HL-60/S4 (cell line): Measurements from ENCODE around the gene LAPTM5.

Experiments used
- in situ Hi-C: fragments of 300-500 bp; cut with MboI; formaldehyde crosslinking; loops from 2 replicates; pipeline ENCODE4 v1.14.3; 2022; ENCODE audit warnings: low sequenced_read_pairs

Gene LAPTM5

DNA sequence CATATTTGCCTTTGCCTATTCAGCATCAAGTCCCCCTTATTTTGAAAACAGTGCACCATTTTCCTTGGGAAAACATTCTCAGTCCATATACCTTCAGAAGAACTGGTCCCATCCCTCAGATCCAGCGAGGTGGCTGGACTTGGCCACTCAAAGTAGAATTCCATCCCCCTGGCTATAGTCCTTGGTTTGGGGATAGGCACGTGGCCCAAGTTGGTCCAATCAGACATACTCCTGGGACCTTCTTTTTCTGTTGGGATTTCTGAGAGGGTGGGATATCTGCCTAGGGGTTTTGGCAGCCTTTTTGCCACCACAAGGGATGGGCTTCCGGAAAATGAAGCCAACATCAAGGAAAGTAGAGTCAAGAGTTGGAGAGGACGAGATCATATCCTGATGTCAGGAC is 23.5 kb downstream of the LAPTM5 start:
- in situ Hi-C loops: no loop called here

- in situ Hi-C loops: no loop called here
These were observed 24.1 kb downstream of the LAPTM5 start for GRCh38 chr1:30733493-30733892.

DNA sequence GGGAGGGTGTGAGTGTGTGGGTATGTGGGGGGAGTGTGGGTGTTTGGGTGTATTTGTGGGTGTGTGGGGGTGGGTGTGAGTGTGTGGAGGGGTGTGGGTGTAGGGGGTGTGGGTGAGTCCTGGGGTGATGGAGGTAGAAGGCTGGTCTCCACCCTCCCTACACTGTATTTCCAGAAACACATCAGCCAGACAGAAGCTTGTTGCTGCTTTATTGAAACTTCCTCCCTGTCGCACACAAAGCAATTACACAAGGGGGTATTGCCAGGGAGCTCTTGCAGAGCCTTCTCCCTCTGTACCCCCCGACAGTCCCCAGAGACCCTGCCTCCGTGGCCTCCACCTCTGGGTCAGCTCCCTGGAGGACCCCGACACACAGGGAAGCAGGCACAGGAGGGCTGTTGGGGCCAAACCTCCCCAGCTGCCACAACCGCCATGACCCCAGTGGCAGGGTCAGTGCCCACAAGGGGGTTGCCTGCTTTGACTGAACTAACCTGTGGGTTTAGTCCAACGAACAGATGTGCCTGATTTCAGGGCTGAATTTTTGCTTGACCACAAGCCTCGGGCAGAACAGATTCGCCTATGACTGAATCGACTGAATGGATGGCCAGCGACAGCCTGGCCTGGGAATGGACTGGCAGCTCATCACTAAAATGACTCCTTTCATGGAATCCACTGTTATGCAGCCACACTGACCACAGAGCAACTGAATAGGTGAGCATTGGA is 25.1 kb downstream of the LAPTM5 start:
- in situ Hi-C loops: no loop called here

DNA sequence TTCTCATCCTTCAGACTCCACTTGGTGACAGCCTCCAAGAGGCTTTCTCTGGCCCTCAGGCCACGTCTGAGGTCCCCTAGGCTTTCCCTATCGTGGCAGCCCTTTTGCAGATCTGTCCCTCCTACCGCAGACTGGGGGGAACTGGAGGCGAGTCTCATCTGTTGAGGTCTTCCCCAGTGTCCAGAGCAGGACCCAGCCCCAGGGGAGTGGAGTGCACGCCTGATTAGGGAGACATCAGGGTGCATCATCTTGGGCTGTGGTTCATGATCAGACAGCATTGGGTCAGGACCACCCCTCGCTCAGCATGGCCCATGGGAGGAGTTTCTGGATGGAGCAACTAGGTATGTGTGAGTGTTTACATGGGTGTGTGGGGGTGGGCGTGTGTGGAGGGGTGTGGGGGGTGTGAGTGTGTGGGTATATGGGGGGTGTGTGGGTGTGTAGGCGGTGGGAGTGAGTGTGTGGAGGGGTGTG is 25.7 kb downstream of the LAPTM5 start:
- in situ Hi-C loops: no loop called here

DNA sequence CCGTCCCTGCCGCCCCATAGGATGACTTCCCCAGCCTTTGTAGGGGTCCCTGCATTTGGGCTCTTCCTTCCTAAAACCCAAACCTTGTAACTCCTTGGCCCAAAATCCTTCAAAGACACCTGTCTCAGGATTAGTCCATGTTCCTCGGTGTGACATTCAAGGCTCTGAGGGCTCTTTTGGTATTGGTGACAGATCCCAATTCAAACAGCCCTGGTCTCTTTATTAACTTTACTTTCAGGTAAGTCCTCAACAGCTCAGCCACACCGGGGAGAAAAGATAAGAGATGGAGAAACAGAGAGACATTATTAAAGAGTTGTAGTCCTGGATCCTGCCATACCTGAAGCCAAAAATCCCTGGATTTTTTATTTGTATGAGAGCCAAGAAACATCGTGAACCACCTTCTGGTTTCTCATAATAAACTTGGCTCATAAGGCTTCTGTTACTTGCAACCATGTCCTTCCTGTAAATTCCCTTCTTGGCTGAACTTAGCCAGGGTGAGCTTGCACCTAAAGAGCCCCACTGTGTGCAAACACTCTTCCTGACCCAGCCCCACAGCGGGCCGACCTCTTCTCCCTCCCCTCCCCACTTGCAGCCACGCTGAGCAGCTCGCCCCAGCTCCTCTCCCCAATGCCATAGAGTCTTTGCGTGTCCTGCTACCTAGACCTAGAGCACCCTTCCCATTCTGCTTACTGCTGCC is 26.3 kb downstream of the LAPTM5 start:
- in situ Hi-C loops: no loop called here

DNA sequence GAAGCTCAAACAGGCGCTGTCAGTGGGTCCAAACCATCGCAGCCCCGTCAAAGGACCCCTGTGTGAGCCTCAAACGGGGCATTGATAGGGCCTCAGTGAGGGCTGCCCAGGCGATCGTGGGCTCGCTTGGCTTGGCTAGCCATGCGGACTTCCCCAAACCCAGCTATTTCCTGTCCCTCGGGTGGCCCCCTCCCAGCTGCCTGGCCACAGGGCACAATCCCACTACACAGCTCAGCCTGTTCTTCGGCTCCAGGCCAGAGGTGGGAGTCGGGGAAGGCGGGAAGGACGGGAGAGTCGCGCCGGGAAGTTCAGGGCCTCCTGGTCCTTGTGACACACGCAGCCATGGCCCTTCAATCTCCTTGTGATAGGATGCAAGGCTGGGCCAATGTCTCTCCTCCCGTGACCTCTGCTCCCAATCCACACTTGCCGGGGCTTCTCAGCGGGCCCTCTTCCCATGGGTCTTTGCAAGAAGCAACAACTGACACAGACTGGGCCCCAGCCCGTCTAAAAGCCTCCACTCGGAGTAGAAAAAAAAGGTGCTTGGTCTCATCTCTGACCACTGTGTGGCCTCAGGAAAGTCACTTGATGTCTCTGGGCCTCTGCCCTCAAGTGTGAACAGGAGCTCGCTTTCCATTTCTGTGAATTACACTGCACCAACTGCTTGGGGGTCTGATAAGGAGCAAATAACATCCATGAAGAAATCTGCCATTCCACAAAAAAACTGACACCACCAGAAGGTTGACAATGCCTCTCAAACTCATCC is 27.0 kb downstream of the LAPTM5 start:
- in situ Hi-C loops: no loop called here

DNA sequence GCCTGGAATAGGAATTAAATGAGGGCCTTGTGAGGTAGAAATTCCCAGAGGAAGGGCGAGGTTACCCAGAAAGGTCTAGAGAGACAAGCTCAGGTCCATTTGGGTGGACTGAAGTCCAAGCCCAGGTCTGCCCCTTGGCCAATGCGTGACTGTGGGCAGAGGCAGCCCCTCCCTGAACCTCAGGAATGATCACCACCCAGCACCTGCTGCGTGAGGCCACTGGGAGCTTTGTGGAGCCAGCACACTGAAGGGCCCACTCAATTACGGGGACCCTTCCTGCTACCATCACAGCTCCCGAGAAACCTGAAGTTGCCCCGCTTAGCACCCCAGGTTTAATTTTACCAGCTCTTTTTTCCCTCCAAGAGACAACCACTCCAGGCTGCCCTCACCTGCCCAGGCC is 27.7 kb downstream of the LAPTM5 start:
- in situ Hi-C loops: loop anchor here (5.0 kb wide), 1 partner anchor 52 kb away; no protein-coding TSS in a partner anchor

- in situ Hi-C loops: loop anchor here (5.0 kb wide), 1 partner anchor 53 kb away; no protein-coding TSS in a partner anchor
These were observed 28.5 kb downstream of the LAPTM5 start for GRCh38 chr1:30728832-30729638.

DNA sequence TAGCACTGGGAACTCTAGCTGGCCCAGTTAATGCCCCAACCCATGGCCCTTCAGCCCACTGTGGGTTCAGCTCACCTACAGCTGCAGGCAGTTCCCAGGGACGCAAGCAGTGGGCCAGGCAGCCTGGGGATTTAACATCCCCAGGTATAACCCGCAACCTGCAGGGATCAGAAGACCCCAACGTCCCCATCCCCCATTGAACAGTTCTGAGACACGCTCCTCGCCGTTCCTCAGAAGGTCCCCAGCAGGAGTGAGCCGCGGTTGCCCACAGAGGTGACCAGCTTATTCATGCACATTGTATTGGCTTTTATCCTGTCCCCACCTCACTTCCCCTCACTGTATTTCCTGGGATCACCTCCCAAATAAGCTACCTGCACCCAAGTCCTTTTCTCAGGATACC is 29.2 kb downstream of the LAPTM5 start:
- in situ Hi-C loops: loop anchor here (5.0 kb wide), 1 partner anchor 54 kb away; no protein-coding TSS in a partner anchor

DNA sequence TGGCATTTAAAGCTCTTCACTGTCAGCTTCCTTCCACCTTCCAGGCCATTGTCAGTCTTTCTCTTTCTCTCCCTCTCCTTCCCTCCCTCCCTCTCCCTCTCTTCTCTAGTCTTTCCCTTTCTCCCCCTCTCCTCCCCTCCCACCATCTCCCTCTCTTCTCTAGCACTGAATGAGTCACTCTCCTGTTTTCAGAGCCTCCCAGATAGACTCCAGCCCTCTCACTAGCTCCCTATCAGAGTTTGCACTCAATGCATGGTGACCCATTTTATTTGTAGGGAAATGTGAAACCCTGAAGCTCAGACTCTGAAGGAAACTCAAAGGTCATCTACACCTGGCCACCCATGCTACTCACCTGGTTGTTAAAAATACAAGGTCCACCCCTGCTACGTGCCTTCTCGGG is 29.8 kb downstream of the LAPTM5 start:
- in situ Hi-C loops: loop anchor here (5.0 kb wide), 1 partner anchor 54 kb away; no protein-coding TSS in a partner anchor

- in situ Hi-C loops: loop anchor here (5.0 kb wide), 1 partner anchor 55 kb away; no protein-coding TSS in a partner anchor
These were observed 30.5 kb downstream of the LAPTM5 start for GRCh38 chr1:30726773-30727684.

DNA sequence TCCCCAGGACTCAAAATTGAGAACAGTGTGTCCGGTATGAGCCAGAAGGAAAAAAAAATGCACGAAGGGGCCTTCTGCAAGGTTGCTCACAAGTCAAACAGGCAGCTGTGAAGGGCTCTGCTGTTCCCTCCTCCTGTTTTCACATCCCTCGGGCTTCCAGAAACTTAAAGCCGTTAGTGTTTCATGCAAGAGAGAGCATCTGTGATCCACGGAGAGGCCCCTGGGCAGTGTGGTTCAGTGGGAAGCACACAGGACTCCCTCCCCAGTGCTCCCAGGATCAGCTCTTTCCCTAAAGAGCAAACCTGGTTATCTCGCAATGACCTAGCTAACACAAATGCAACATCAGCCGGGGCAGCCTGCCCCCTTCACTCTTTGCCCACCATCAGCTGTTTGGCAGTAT is 31.3 kb downstream of the LAPTM5 start:
- in situ Hi-C loops: loop anchor here (5.0 kb wide), 1 partner anchor 56 kb away; no protein-coding TSS in a partner anchor

DNA sequence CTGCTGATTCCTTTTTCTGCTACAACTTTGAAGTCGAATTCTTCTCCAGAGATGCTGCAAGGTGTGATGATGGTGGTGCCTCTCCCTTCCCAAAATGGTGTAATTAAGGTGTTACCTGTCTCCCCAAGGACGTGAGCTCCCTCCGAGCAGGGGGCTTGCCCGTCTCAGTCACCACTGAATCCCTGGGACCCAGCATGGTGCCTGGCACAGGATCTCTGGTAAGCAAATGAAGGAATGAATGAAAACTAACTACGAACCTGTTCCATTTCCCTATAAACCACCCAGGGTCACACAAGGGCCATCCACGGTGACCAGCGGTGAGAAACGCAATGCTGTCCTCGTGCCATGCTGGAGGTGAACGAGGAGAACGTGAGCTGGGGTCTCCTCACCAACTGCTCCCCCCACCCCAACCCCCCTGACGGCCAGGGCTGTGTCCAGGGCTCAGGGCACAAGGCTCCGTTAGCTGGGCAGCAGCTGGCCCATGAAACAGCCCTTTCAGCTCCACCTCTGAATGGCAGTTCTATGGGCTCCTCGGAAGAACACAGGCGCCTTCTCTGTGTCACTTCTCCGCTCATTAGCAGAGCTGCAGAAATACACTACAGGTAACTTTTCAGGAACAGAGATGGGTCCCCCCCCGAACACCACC is 32.0 kb downstream of the LAPTM5 start:
- in situ Hi-C loops: loop anchor here (5.0 kb wide), 1 partner anchor 57 kb away; no protein-coding TSS in a partner anchor

- in situ Hi-C loops: loop anchor here (5.0 to 25.0 kb wide), 3 partner anchors 37 to 1488 kb away; partner anchors contain the start of genes MECR and PTPRU
These were observed 32.7 kb downstream of the LAPTM5 start for GRCh38 chr1:30724655-30725421.

DNA sequence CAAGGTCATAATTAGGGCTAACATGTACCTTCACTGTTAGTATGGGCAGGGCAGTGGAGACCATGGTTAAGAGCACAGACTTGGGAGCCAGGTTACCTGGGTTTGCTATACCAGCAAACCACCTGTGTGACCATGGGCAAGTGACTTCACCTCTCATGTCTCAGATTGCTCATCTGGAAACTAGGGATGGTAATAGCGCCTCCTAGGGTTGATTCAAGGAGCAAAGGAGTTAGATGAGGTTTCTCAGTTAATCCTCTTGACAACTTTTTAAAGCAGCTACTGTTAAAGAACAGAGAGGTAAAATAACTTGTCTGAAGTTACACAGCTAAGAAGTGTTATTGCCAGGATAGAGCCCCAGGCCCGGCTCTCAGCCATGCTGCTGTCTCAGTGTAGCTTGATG is 33.4 kb downstream of the LAPTM5 start:
- in situ Hi-C loops: loop anchor here (5.0 to 25.0 kb wide), 2 partner anchors 38 to 1487 kb away; partner anchors contain the start of genes MECR and PTPRU

DNA sequence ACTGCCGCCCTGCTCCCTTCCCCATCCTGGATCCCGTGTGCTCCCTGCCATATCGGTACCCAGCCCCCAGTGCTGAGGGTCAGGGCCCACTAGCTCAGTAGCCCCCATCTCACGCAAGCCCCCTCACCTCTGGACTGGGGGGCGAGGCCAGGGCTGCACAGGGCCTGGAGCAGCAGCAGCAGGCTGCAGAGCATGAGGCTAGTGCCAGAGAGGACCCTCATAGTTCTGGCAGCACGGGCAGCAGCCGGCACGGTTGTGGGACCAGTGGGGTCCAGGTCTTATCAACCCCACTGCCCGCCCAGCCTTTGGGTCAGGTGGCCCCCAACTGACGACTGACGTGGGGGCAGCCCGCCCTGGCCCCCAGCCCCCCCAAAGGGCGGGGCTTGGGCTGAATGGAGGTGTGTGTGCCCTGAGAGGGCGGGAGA is 34.2 kb downstream of the LAPTM5 start, which contains the start of gene MATN1:
MATN1 (minus strand) TSS at position 255 of the 425 bp plus-strand sequence; CDS start at position 221, 34 bp downstream.
- in situ Hi-C loops: loop anchor here (5.0 to 25.0 kb wide), 2 partner anchors 39 to 1486 kb away; partner anchors contain the start of genes MECR and PTPRU

GRCh38 chr1:30721812-30722537 is 35.6 kb downstream of the LAPTM5 start:
- in situ Hi-C loops: loop anchor here (5.0 to 25.0 kb wide), 2 partner anchors 40 to 1485 kb away; partner anchors contain the start of genes MECR and PTPRU
